PC-3 (cell line): Measurements from ENCODE around the gene SNX32.

ENCODE experiments used
- EZH2 ChIP-seq: fragments of 300-600 bp; sonication (generic); IDR thresholded peaks from one replicate; pipeline ENCODE4 v1.6.1; 2017; ENCODE audit warnings: antibody characterized with exemption, mild to moderate bottlenecking, low read length; ENCODE audit not compliant: unreplicated experiment
- EZH2phosphoT487 ChIP-seq: fragments of 300-600 bp; sonication (generic); IDR thresholded peaks from 2 replicates; pipeline ENCODE4 v1.6.1; 2018; ENCODE audit warnings: mild to moderate bottlenecking, antibody characterized with exemption, low read length, borderline replicate concordance
- TF ChIP-seq, protein P1 (sequence below): fragments of 300-600 bp; sonication (generic); conservative IDR thresholded peaks from 2 replicates; pipeline ENCODE4 v1.5.1; 2017; ENCODE audit warnings: antibody characterized with exemption, low read depth, mild to moderate bottlenecking, low read length

GRCh38 chr11:65855927-65856363 lies 22.2 kb downstream of the SNX32 start:
- TF ChIP-seq, protein P1, sequence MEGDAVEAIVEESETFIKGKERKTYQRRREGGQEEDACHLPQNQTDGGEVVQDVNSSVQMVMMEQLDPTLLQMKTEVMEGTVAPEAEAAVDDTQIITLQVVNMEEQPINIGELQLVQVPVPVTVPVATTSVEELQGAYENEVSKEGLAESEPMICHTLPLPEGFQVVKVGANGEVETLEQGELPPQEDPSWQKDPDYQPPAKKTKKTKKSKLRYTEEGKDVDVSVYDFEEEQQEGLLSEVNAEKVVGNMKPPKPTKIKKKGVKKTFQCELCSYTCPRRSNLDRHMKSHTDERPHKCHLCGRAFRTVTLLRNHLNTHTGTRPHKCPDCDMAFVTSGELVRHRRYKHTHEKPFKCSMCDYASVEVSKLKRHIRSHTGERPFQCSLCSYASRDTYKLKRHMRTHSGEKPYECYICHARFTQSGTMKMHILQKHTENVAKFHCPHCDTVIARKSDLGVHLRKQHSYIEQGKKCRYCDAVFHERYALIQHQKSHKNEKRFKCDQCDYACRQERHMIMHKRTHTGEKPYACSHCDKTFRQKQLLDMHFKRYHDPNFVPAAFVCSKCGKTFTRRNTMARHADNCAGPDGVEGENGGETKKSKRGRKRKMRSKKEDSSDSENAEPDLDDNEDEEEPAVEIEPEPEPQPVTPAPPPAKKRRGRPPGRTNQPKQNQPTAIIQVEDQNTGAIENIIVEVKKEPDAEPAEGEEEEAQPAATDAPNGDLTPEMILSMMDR, result no peak
- no peak for TF ChIP-seq EZH2
- no peak for TF ChIP-seq EZH2phosphoT487
